A549 (cell line): ENCODE data around the gene AKNAD1. TPM values are rescaled to one million over a fixed set of nuclear protein-coding genes. Genes with fewer than 3 reads are reported as not detected.
A peak's percentile ranks its signal among the peaks of the same experiment; 100 is the strongest.

Experiments used
- ATAC-seq, 2 experiments: fragments of 200-7000 bp in 1 of 2; fragments of >200 bp in 1 of 2; cut with Nextera tagmentation in 1 of 2; cut with Tn5 transposase in 1 of 2; 3 replicates each; pipeline versions ENCODE4 v1.8.0 to v1.9.1; 2018 to 2020; ENCODE audit warnings: mild to moderate bottlenecking in 1 of 2, moderate library complexity in 1 of 2
- CTCF ChIA-PET: fragments of 300-600 bp; sonication (Branson Sonifier 250); formaldehyde crosslinking; extraction: SDS; loops from one replicate; lab custom pipeline; 2021; ENCODE audit warnings: antibody characterized with exemption, inconsistent platforms; lab: Yijun Ruan, JAX
- POLR2A ChIA-PET: fragments of 350-600 bp; formaldehyde crosslinking; extraction: SDS; loops from one replicate; lab custom pipeline; 2021; ENCODE audit warnings: antibody characterized with exemption, inconsistent platforms; lab: Yijun Ruan, JAX
- DNase-seq, 2 experiments: peaks; one replicate each; pipeline versions ENCODE4 v3.0.0 to v3.0.0-alpha.2; 2011 to 2016; ENCODE audit warnings: low read depth in 1 of 2, low spot score in 1 of 2
- FAIRE-seq: peaks from 2 replicates; lab custom pipeline; 2011; peaks lifted over from hg19 to GRCh38; lab: Jason Lieb, UNC
- H3K27ac ChIP-seq, 2 experiments: fragments of >200 bp; sonication (Bioruptor Twin); formaldehyde crosslinking; 3 replicates each; pipeline ENCODE4 v1.5.1; 2016 to 2017
- H3K4me1 ChIP-seq: fragments of >200 bp; sonication (Bioruptor Twin); formaldehyde crosslinking; 3 replicates; pipeline ENCODE4 v1.6.1; 2016
- H3K4me2 ChIP-seq: fragments of >200 bp; sonication (Bioruptor Twin); formaldehyde crosslinking; 3 replicates; pipeline ENCODE4 v1.6.1; 2016
- H3K4me3 ChIP-seq: fragments of >200 bp; sonication (Bioruptor Twin); formaldehyde crosslinking; 3 replicates; pipeline ENCODE4 v1.5.1; 2016
- H3K9me3 ChIP-seq: fragments of >200 bp; sonication (Bioruptor Twin); formaldehyde crosslinking; 3 replicates; pipeline ENCODE4 v1.6.1; 2016
- CEBPB ChIP-seq, 2 experiments: fragments of >200 bp in 1 of 2; sonication (Bioruptor Twin) in 1 of 2; formaldehyde crosslinking in 1 of 2; IDR thresholded peaks; 2 replicates each; pipeline ENCODE4 v1.6.1; 2012 to 2016
- CHD2 ChIP-seq: fragments of 150-350 bp; IDR thresholded peaks from 2 replicates; pipeline ENCODE4 v1.6.1; 2014; ENCODE audit warnings: low read length; ENCODE audit not compliant: partially characterized antibody
- E2F6 ChIP-seq: IDR thresholded peaks from 2 replicates; pipeline ENCODE4 v1.6.1; 2012; ENCODE audit warnings: low read depth, borderline replicate concordance
- FOSB ChIP-seq: fragments of 250-450 bp; sonication (Bioruptor Pico); IDR thresholded peaks from 2 replicates; pipeline ENCODE4 v1.5.0; 2020; ENCODE audit warnings: mild to moderate bottlenecking, moderate library complexity
- HEYL ChIP-seq: fragments of 250-450 bp; sonication (Bioruptor Pico); IDR thresholded peaks from 2 replicates; pipeline ENCODE4 v1.8.0; 2021; ENCODE audit warnings: mild to moderate bottlenecking, moderate library complexity
- HMGXB4 ChIP-seq: fragments of 250-450 bp; sonication (Bioruptor Pico); IDR thresholded peaks from 2 replicates; pipeline ENCODE4 v1.5.0; 2021; ENCODE audit warnings: mild to moderate bottlenecking, moderate library complexity, borderline replicate concordance
- HOXB13 ChIP-seq: fragments of 250-450 bp; sonication (Bioruptor Pico); IDR thresholded peaks from 2 replicates; pipeline ENCODE4 v1.5.0; 2020; ENCODE audit warnings: low read depth, mild to moderate bottlenecking, moderate library complexity
- HOXB5 ChIP-seq: fragments of 250-450 bp; sonication (Bioruptor Pico); IDR thresholded peaks from 2 replicates; pipeline ENCODE4 v1.5.0; 2020; ENCODE audit warnings: mild to moderate bottlenecking, moderate library complexity
- MAFK ChIP-seq: fragments of 450-650 bp; IDR thresholded peaks from 2 replicates; pipeline ENCODE4 v1.6.1; 2014; ENCODE audit not compliant: partially characterized antibody
- MYC ChIP-seq: IDR thresholded peaks from 2 replicates; pipeline ENCODE4 v1.6.1; 2012; ENCODE audit warnings: mild to moderate bottlenecking, inconsistent platforms, low read length, improper control_type of control experiment, borderline replicate concordance
- NR3C1 ChIP-seq: fragments of >200 bp; sonication (Bioruptor Twin); formaldehyde crosslinking; IDR thresholded peaks from 3 replicates; pipeline ENCODE4 v1.6.1; 2017
- POLR2A ChIP-seq: IDR thresholded peaks from 2 replicates; pipeline ENCODE4 v1.6.1; 2012; ENCODE audit warnings: mild to moderate bottlenecking, low read length
- POLR2AphosphoS2 ChIP-seq: conservative IDR thresholded peaks from 2 replicates; pipeline ENCODE4 v1.6.1; 2012; ENCODE audit warnings: low read length, improper control_type of control experiment, inconsistent platforms
- SMC3 ChIP-seq: fragments of >200 bp; sonication (Bioruptor Twin); formaldehyde crosslinking; IDR thresholded peaks from 3 replicates; pipeline ENCODE4 v1.6.1; 2018; ENCODE audit warnings: inconsistent platforms
- TP53 ChIP-seq: fragments of 250-450 bp; sonication (Bioruptor Pico); IDR thresholded peaks from 2 replicates; pipeline ENCODE4 v1.5.0; 2021; ENCODE audit warnings: mild to moderate bottlenecking, moderate library complexity
- ZC3H11A ChIP-seq: fragments of 450-650 bp; IDR thresholded peaks from 2 replicates; pipeline ENCODE4 v1.6.1; 2014; ENCODE audit warnings: antibody characterized with exemption, mild to moderate bottlenecking
- ZNF302 ChIP-seq: fragments of 250-450 bp; sonication (Bioruptor Pico); IDR thresholded peaks from 2 replicates; pipeline ENCODE4 v1.9.0; 2021; ENCODE audit warnings: inconsistent platforms, mild to moderate bottlenecking, moderate library complexity
- WGBS: methylation state at CpG from one replicate; pipeline ENCODE4 v1.1.6; 2017; ENCODE audit errors: missing lambda C conversion rate; 5-methylcytosine and 5-hydroxymethylcytosine counted together
- polyA plus RNA-seq, 4 experiments: library from polyadenylated mRNA; depleted of rRNA in 3 of 4; stranded (reverse); fragments of >200 nt; fragmentation: RNase III in 1 of 4; extraction: RNeasy Plus Mini Kit Qiagen cat#74134 plus additional on column Dnase treatment in 1 of 4; gene quantifications; 2 replicates in 3 of 4; 3 replicates in 1 of 4; pipeline ENCODE4 v1.2.3, GENCODE V29; 2011 to 2017
- TF ChIP-seq, protein P1 (sequence below): fragments of 250-450 bp; sonication (Bioruptor Pico); IDR thresholded peaks from 2 replicates; pipeline ENCODE4 v1.5.0; 2020; ENCODE audit warnings: low read depth, mild to moderate bottlenecking, moderate library complexity

AKNAD1 gene
- polyA plus RNA-seq, 2 of the 4 experiments (the other 2 are of a cell fraction), result 0.56 to 1.3 TPM

DNA sequence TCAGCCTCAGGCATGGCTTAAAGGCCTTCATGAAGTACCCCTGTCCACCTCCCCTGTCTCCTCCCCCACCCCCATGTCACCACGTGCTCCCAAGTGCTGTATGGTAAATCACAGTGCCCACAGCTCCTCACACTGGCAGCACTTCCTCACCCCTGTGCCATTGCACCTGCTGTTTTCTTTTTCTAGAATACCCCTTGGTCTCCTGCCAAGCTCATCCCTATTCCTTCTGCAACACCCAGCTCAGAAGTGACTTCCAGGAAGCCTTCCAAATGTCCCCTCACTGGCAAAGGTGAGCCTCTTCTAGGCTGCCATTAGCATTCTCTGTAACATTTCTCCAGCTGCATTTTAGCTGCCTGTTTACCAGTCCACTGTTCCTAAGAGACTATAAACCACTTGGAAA is 9.4 kb downstream of the AKNAD1 start:
- Histone ChIP-seq H3K27ac (no peak overlapping the region), H3K4me2 (no peak overlapping the region), H3K4me3 (no peak overlapping the region), H3K9me3 (no peaks in the 10 kb centered on the region), H3K4me1 (no peaks in the 10 kb centered on the region)
- CTCF ChIA-PET, result interaction anchor here (2.5 to 4.3 kb wide), 2 partner anchors 19 to 51 kb away, joined by 8 to 20 read pairs; no protein-coding TSS in a partner anchor
- TF ChIP-seq ZNF302 (CRISPR knock-in tag), result no peak
- DNase-seq (no peak), FAIRE-seq (no peak), ATAC-seq (no peak)
- POLR2A ChIA-PET, result no interaction called here
- 86% methylated on average over 1 of the region's 1 CpG for WGBS

GRCh38 chr1:108845991-108846390 is 10.9 kb downstream of the AKNAD1 start:
- ChIA-PET CTCF (interaction anchor here (1.6 to 4.3 kb wide), 4 partner anchors 12 to 55 kb away, joined by 3 to 20 read pairs (median 6); no protein-coding TSS in a partner anchor), POLR2A (no interaction called here)
- H3K4me2 ChIP-seq, result no peak overlapping the region
- H3K9me3 ChIP-seq, result no peaks in the 10 kb centered on the region
- 71% methylated on average over 6 of the region's 6 CpGs for WGBS
- H3K4me3 ChIP-seq, result no peak overlapping the region
- DNase-seq (no peak), FAIRE-seq (no peak), ATAC-seq (no peak)
- no peak overlapping the region for H3K27ac ChIP-seq
- TF ChIP-seq HOXB13 (CRISPR knock-in tag), result no peak
- no peak for TF ChIP-seq POLR2AphosphoS2
- TF ChIP-seq SMC3, result no peak
- TF ChIP-seq TP53, result no peak
- no peak for TF ChIP-seq HEYL (CRISPR knock-in tag)
- TF ChIP-seq CHD2, result no peak
- no peak for TF ChIP-seq FOSB (CRISPR knock-in tag)
- no peak for TF ChIP-seq HOXB5
- TF ChIP-seq CEBPB (IDR thresholded peaks at IDR 0.05), result no peak
- no peak for TF ChIP-seq NR3C1
- TF ChIP-seq POLR2A, result no peak
- H3K4me1 ChIP-seq, result no peaks in the 10 kb centered on the region

- POLR2A ChIA-PET, result no interaction called here
- no peak for TF ChIP-seq HMGXB4 (CRISPR knock-in tag)
- no peak for TF ChIP-seq E2F6
- TF ChIP-seq, protein P1, sequence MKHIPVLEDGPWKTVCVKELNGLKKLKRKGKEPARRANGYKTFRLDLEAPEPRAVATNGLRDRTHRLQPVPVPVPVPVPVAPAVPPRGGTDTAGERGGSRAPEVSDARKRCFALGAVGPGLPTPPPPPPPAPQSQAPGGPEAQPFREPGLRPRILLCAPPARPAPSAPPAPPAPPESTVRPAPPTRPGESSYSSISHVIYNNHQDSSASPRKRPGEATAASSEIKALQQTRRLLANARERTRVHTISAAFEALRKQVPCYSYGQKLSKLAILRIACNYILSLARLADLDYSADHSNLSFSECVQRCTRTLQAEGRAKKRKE (CRISPR knock-in tag), result no peak
- no peak for TF ChIP-seq HEYL (CRISPR knock-in tag)
- TF ChIP-seq MYC, result no peak
- no peak for ATAC-seq
- Histone ChIP-seq H3K27ac (no peak overlapping the region), H3K9me3 (no peaks in the 10 kb centered on the region), H3K4me2 (no peak overlapping the region), H3K4me1 (no peaks in the 10 kb centered on the region), H3K4me3 (no peak overlapping the region)
- DNase-seq, result no peak
- WGBS, result 26% methylated on average over 4 of the region's 4 CpGs
- CTCF ChIA-PET, result interaction anchor here (1.6 to 4.3 kb wide), 4 partner anchors 13 to 56 kb away, joined by 3 to 20 read pairs (median 6); no protein-coding TSS in a partner anchor
- no peak for FAIRE-seq
Observed at GRCh38 chr1:108845446-108845845, 11.4 kb downstream of the AKNAD1 start.

DNA sequence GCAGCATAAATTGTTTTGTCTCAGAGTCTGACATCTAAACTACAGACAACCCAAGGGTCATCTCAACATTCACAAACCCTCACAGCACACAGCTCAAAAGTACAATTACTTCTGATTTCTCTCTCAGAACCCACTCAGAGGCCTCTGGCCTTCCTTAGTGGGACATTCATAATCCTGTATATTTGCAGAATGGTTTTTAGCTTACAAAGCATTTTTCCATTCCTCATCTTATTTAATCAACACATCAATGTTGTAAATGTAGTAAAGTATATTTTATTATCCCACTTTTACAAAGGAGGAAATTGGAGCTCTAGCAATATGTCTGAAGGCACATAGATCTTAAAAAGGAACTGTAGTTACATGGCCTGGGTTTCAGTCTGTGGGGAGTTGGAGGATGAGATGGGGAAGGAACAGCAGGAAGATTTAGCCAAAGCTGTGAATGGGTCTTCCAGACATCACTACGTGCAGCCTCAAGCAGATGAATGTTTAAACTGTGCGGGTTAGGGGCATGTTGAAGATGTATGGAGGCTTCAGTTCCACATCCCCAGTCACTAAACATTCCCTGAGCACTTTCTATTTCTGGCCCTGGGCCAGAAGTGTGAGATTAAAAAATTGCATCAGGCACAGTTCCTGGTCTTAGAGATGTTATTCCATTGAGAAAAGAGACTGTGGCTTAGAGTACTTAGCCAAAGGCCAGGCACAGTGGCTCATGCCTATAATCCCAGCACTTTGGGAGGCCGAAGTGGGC is 13.3 kb downstream of the AKNAD1 start:
- H3K9me3 ChIP-seq, result no peaks in the 10 kb centered on the region
- ChIA-PET POLR2A (no interaction called here), CTCF (interaction anchor here (1.2 to 1.8 kb wide), 2 partner anchors 15 to 54 kb away, joined by 4 to 7 read pairs; no protein-coding TSS in a partner anchor)
- H3K4me2 ChIP-seq, result no peak overlapping the region
- no peak overlapping the region for H3K4me3 ChIP-seq
- no peak for DNase-seq
- H3K27ac ChIP-seq, result no peak overlapping the region
- no peak for FAIRE-seq
- TF ChIP-seq ZC3H11A (no peak), MAFK (peak; percentile 72)
- WGBS, result 58% methylated on average over 3 of the region's 3 CpGs
- no peak for ATAC-seq
- no peaks in the 10 kb centered on the region for H3K4me1 ChIP-seq
